ENCODE measurements around the gene PPL.

GRCh38 chr16:4920826-4921225, 16.1 kb downstream of the PPL start:
- TF ChIP-seq CTCF (IDR thresholded peaks at IDR 0.05 in 4 of 5, conservative IDR thresholded peaks at IDR 0.05 in 1 of 5): no peak
- TF ChIP-seq POLR2A (IDR thresholded peaks at IDR 0.05): no peak

Data from gastrocnemius medialis (tissue), 4 donors.